ENCODE measurements around the gene RNU5B-1.
A peak's percentile ranks its signal among the peaks of the same experiment; 100 is the strongest.

Gene RNU5B-1

GRCh38 chr15:65305150-65305758, 777 bp downstream of the RNU5B-1 start:
- DNase-seq, result no peak
- Histone ChIP-seq H3K4me1 (peaks cover 4% of the 10 kb centered on the region; the same call in 1 of the 2 replicates), H3K9me3 (no peaks in the 10 kb centered on the region), H3K4me3 (ENCODE audit: low read depth, low read length) (peak overlapping the region; percentile 2), H3K27me3 (no peaks in the 10 kb centered on the region), H3K36me3 (no peaks in the 10 kb centered on the region)
- no peak for TF ChIP-seq CTCF (IDR thresholded peaks at IDR 0.05; ENCODE audit: low read depth, low read length)

DNA sequence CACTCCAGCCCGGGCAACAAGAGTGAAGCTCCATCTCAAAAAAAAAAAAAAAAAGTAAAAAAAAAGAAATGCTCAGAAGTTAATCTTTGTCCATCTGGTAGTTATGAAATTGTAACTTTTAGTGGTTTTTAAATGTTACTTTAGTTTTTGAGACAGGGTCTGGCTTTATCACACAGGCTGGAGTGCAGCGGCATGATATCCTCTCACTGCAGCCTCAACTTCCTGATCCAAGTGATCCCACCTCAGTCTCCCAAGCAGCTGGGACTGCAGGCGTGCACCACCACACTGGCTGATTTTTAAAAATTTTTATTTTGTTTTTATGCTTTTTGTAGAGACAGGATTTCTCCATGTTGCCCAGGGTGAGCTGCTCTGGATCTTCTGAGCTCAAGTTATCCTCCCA, 1.3 kb downstream of the RNU5B-1 start:
- DNase-seq, result no peak
- no peaks in the 10 kb centered on the region for H3K36me3 ChIP-seq
- H3K4me1 ChIP-seq, result peaks cover 4% of the 10 kb centered on the region; the same call in 1 of the 2 replicates
- H3K27me3 ChIP-seq, result no peaks in the 10 kb centered on the region
- H3K9me3 ChIP-seq, result no peaks in the 10 kb centered on the region
- no peak for TF ChIP-seq CTCF (IDR thresholded peaks at IDR 0.05; ENCODE audit: low read depth, low read length)
- H3K4me3 ChIP-seq (ENCODE audit: low read depth, low read length), result no peak overlapping the region

- no peak for TF ChIP-seq CTCF (IDR thresholded peaks at IDR 0.05; ENCODE audit: low read depth, low read length)
- DNase-seq, result no peak
- Histone ChIP-seq H3K9me3 (no peaks in the 10 kb centered on the region), H3K4me3 (ENCODE audit: low read depth, low read length) (no peak overlapping the region), H3K36me3 (no peaks in the 10 kb centered on the region), H3K27me3 (no peaks in the 10 kb centered on the region), H3K4me1 (peaks cover 4% of the 10 kb centered on the region; the same call in 1 of the 2 replicates)
These were observed 2.1 kb downstream of the RNU5B-1 start for GRCh38 chr15:65306551-65306950.

GRCh38 chr15:65307978-65308377, 3.5 kb downstream of the RNU5B-1 start:
- TF ChIP-seq CTCF (IDR thresholded peaks at IDR 0.05; ENCODE audit: low read depth, low read length), result no peak
- no peak for DNase-seq
- Histone ChIP-seq H3K4me1 (peaks cover 10% of the 10 kb centered on the region), H3K4me3 (ENCODE audit: low read depth, low read length) (no peak overlapping the region), H3K36me3 (no peaks in the 10 kb centered on the region), H3K9me3 (no peaks in the 10 kb centered on the region), H3K27me3 (no peaks in the 10 kb centered on the region)

DNA sequence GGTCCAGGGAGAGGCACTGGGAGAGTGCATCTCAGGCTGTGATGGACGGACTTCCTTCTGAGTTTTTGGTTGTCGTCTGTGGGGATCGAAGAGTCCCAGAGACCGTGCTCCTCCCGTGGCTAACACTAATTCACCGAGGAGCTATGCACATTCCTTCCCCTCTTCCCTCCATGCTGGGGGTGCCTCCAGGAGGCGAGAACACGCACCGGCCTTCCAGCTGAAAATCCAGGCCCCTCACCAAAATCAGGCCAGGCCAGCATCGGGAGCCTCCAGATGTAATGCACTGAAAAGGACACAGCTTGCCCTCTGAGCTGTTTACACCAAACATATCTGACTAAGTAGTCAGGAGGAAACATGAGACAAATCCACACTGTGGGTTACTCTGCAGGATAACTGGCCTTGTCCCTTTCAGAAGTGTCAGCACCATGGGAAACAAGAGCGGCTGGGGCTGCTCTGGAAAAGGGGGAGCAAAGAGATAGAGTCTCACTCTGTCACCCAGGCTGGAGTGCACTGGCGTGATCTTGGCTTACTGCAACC, 5.5 kb downstream of the RNU5B-1 start:
- DNase-seq, result no peak
- Histone ChIP-seq H3K27me3 (no peaks in the 10 kb centered on the region), H3K36me3 (no peaks in the 10 kb centered on the region), H3K4me3 (ENCODE audit: low read depth, low read length) (no peak overlapping the region), H3K9me3 (no peaks in the 10 kb centered on the region), H3K4me1 (peaks cover 6% of the 10 kb centered on the region)
- TF ChIP-seq CTCF (IDR thresholded peaks at IDR 0.05; ENCODE audit: low read depth, low read length), result no peak

GRCh38 chr15:65310431-65311137, 6.1 kb downstream of the RNU5B-1 start:
- Histone ChIP-seq H3K4me3 (ENCODE audit: low read depth, low read length) (no peak overlapping the region), H3K36me3 (no peaks in the 10 kb centered on the region), H3K9me3 (no peaks in the 10 kb centered on the region), H3K4me1 (peaks cover 6% of the 10 kb centered on the region), H3K27me3 (no peaks in the 10 kb centered on the region)
- DNase-seq, result no peak
- no peak for TF ChIP-seq CTCF (IDR thresholded peaks at IDR 0.05; ENCODE audit: low read depth, low read length)
